HepG2 (cell line): Measurements from ENCODE around the gene MYO1B. TPM values are rescaled to one million over a fixed set of nuclear protein-coding genes. Genes with fewer than 3 reads are reported as not detected.

ENCODE experiments used
- ELF1 ChIP-seq: sonication (generic); formaldehyde crosslinking; IDR thresholded peaks from 2 replicates; pipeline ENCODE4 v1.4.0; 2020; ENCODE audit warnings: missing genetic modification reagents
- EZH2 ChIP-seq: conservative IDR thresholded peaks from 2 replicates; pipeline ENCODE4 v1.6.1; 2012; ENCODE audit warnings: mild to moderate bottlenecking, low read depth, low read length, moderate library complexity
- GABPA ChIP-seq, 2 experiments: IDR thresholded peaks; 2 replicates each; pipeline ENCODE4 v1.6.1; 2011 to 2016; ENCODE audit warnings: low read depth in 2 of 2, low read length in 1 of 2, missing biosample characterization in 1 of 2, missing genetic modification characterization in 1 of 2
- GFI1 ChIP-seq: sonication (generic); formaldehyde crosslinking; IDR thresholded peaks from 2 replicates; pipeline ENCODE4 v1.5.0; 2020; ENCODE audit warnings: missing genetic modification reagents, mild to moderate bottlenecking, borderline replicate concordance
- IRF2 ChIP-seq: IDR thresholded peaks from 2 replicates; pipeline ENCODE4 v1.6.1; 2018; ENCODE audit warnings: missing genetic modification reagents, missing compliant biosample characterization
- MED13 ChIP-seq: sonication (generic); formaldehyde crosslinking; IDR thresholded peaks from 2 replicates; pipeline ENCODE4 v1.5.0; 2020; ENCODE audit warnings: missing genetic modification reagents
- MEIS2 ChIP-seq: sonication (generic); formaldehyde crosslinking; IDR thresholded peaks from 2 replicates; pipeline ENCODE4 v1.9.0; 2021; ENCODE audit warnings: mild to moderate bottlenecking, missing genetic modification reagents
- MZF1 ChIP-seq: sonication (generic); formaldehyde crosslinking; IDR thresholded peaks from 2 replicates; pipeline ENCODE4 v1.8.1; 2023; ENCODE audit warnings: mild to moderate bottlenecking, missing genetic modification reagents, borderline replicate concordance
- THAP11 ChIP-seq: IDR thresholded peaks from 2 replicates; pipeline ENCODE4 v1.6.1; 2016; ENCODE audit warnings: missing biosample characterization, missing genetic modification reagents
- ZMYM4 ChIP-seq: sonication (generic); formaldehyde crosslinking; IDR thresholded peaks from 2 replicates; pipeline ENCODE4 v1.8.1; 2023; ENCODE audit warnings: mild to moderate bottlenecking, missing genetic modification reagents
- ZNF143 ChIP-seq: sonication (generic); formaldehyde crosslinking; IDR thresholded peaks from 2 replicates; pipeline ENCODE4 v1.4.0; 2020; ENCODE audit warnings: missing genetic modification reagents
- ZNF33B ChIP-seq: sonication (generic); formaldehyde crosslinking; IDR thresholded peaks from 2 replicates; pipeline ENCODE4 v1.5.1; 2020; ENCODE audit warnings: mild to moderate bottlenecking, missing genetic modification reagents
- ZNF350 ChIP-seq: sonication (generic); formaldehyde crosslinking; IDR thresholded peaks from 2 replicates; pipeline ENCODE4 v1.4.0; 2020; ENCODE audit warnings: mild to moderate bottlenecking, low read depth, missing genetic modification reagents, borderline replicate concordance
- ZNF382 ChIP-seq: sonication (generic); formaldehyde crosslinking; IDR thresholded peaks from 2 replicates; pipeline ENCODE4 v1.5.0; 2020; ENCODE audit warnings: missing genetic modification reagents, mild to moderate bottlenecking, borderline replicate concordance
- ZNF446 ChIP-seq: sonication (generic); formaldehyde crosslinking; IDR thresholded peaks from 2 replicates; pipeline ENCODE4 v1.5.0; 2020; ENCODE audit warnings: mild to moderate bottlenecking, missing genetic modification reagents
- ZNF549 ChIP-seq: sonication (generic); formaldehyde crosslinking; IDR thresholded peaks from 2 replicates; pipeline ENCODE4 v1.5.0; 2020; ENCODE audit warnings: missing genetic modification reagents
- ZNF552 ChIP-seq: sonication (generic); formaldehyde crosslinking; IDR thresholded peaks from 2 replicates; pipeline ENCODE4 v1.9.0; 2022; ENCODE audit warnings: missing genetic modification reagents, mild to moderate bottlenecking, borderline replicate concordance
- ZNF781 ChIP-seq: sonication (generic); formaldehyde crosslinking; IDR thresholded peaks from 2 replicates; pipeline ENCODE4 v1.5.1; 2020; ENCODE audit warnings: borderline replicate concordance, mild to moderate bottlenecking, missing genetic modification reagents; ENCODE audit errors: not compliant biosample characterization
- ZNF790 ChIP-seq: sonication (generic); formaldehyde crosslinking; IDR thresholded peaks from 2 replicates; pipeline ENCODE4 v1.8.0; 2022; ENCODE audit warnings: missing genetic modification reagents, mild to moderate bottlenecking, borderline replicate concordance
- ZNF879 ChIP-seq: sonication (generic); formaldehyde crosslinking; IDR thresholded peaks from 2 replicates; pipeline ENCODE4 v1.8.1; 2023; ENCODE audit warnings: missing genetic modification reagents
- ZSCAN12 ChIP-seq: sonication (generic); formaldehyde crosslinking; IDR thresholded peaks from 2 replicates; pipeline ENCODE4 v1.9.0; 2021; ENCODE audit warnings: mild to moderate bottlenecking, missing genetic modification reagents
- polyA plus RNA-seq, 8 experiments: library from polyadenylated mRNA; depleted of rRNA in 3 of 8; stranded (reverse) in 7 of 8; unstranded in 1 of 8; fragments of >200 nt; fragmentation: Illumina TruSeq in 4 of 8; extraction: Trizol in 4 of 8; gene quantifications; 2 replicates each; pipeline versions ENCODE4 v1.2.1 to v1.2.3, GENCODE V29; 2011 to 2016; ENCODE audit warnings: low read depth in 4 of 8, missing spikeins in 1 of 8, mixed read lengths in 1 of 8; ENCODE audit not compliant: insufficient read depth in 1 of 8
- total RNA-seq, 5 experiments: library from RNA; depleted of rRNA; stranded (reverse); fragments of >200 nt; fragmentation: Illumina TruSeq; extraction: Trizol; gene quantifications; 2 replicates each; pipeline ENCODE4 v1.2.3, GENCODE V29; 2016; ENCODE audit warnings: low read depth in 1 of 5
- TF ChIP-seq, protein P1 (sequence below): IDR thresholded peaks from 2 replicates; pipeline ENCODE4 v1.6.1; 2016; ENCODE audit warnings: missing compliant biosample characterization, missing genetic modification reagents, borderline replicate concordance
- TF ChIP-seq, protein P2 (sequence below): sonication (generic); formaldehyde crosslinking; IDR thresholded peaks from 2 replicates; pipeline ENCODE4 v1.5.0; 2020; ENCODE audit warnings: missing genetic modification reagents
- TF ChIP-seq, protein P3 (sequence below): IDR thresholded peaks from 2 replicates; pipeline ENCODE4 v1.6.1; 2018; ENCODE audit warnings: missing genetic modification reagents
- TF ChIP-seq, protein P4 (sequence below), 2 experiments: fragments of 450-650 bp in 1 of 2; sonication (generic) in 1 of 2; formaldehyde crosslinking; IDR thresholded peaks; 2 replicates each; pipeline versions ENCODE4 v1.5.0 to v1.8.0; 2020 to 2022; ENCODE audit warnings: mild to moderate bottlenecking in 1 of 2, missing genetic modification reagents in 1 of 2
- TF ChIP-seq, protein P5 (sequence below): sonication (generic); formaldehyde crosslinking; IDR thresholded peaks from 2 replicates; pipeline ENCODE4 v1.5.0; 2020; ENCODE audit warnings: missing genetic modification reagents

MYO1B gene
- total and polyA plus RNA-seq, 2 of the 13 experiments (the other 11 are each of a cell fraction or from before 2014, with no cell fraction given): 36.9 to 89.8 TPM

DNA sequence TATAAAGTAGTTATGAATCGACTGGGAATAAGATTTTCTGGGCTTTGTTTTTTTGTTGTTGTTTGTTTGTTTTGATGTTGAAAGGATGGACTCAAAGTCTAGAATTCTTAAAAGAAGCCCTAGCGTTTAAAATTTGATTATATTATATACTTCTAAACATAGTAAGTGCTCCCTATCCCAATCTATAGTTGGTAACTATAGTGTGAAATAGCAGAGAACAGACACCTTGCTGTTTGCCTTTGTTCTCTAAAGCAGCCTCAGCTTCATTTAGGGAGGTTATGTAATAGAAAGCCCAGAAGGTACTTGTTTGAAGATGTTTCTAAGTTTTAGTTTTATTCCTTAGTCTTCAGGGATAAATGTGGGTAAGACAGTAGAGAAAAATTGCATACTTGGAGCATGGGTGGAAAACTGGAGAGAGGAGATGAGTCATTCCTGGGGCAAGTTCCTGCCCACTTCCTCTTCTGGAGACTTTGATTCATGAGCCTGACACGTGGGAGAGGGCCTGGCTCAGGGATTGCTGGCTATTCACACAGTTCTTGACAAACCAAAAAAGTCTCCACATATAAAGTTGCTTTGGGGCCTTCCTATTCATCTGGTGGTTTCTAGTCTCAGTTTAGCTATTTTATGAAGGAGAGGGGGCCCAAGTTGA is 131.9 kb downstream of the MYO1B start (continued):
- TF ChIP-seq, protein P1, sequence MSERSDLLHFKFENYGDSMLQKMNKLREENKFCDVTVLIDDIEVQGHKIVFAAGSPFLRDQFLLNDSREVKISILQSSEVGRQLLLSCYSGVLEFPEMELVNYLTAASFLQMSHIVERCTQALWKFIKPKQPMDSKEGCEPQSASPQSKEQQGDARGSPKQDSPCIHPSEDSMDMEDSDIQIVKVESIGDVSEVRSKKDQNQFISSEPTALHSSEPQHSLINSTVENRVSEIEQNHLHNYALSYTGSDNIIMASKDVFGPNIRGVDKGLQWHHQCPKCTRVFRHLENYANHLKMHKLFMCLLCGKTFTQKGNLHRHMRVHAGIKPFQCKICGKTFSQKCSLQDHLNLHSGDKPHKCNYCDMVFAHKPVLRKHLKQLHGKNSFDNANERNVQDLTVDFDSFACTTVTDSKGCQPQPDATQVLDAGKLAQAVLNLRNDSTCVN (CRISPR knock-in tag): peak; percentile 97
- TF ChIP-seq ZNF552 (CRISPR knock-in tag): no peak
- TF ChIP-seq ZNF350 (CRISPR knock-in tag): no peak
- TF ChIP-seq, protein P2, sequence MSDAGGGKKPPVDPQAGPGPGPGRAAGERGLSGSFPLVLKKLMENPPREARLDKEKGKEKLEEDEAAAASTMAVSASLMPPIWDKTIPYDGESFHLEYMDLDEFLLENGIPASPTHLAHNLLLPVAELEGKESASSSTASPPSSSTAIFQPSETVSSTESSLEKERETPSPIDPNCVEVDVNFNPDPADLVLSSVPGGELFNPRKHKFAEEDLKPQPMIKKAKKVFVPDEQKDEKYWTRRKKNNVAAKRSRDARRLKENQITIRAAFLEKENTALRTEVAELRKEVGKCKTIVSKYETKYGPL (CRISPR knock-in tag): no peak; the same call in 1 of the 2 replicates
- TF ChIP-seq EZH2: no peak
- TF ChIP-seq, protein P3, sequence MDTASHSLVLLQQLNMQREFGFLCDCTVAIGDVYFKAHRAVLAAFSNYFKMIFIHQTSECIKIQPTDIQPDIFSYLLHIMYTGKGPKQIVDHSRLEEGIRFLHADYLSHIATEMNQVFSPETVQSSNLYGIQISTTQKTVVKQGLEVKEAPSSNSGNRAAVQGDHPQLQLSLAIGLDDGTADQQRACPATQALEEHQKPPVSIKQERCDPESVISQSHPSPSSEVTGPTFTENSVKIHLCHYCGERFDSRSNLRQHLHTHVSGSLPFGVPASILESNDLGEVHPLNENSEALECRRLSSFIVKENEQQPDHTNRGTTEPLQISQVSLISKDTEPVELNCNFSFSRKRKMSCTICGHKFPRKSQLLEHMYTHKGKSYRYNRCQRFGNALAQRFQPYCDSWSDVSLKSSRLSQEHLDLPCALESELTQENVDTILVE (CRISPR knock-in tag): peak; percentile 91
- no peak for TF ChIP-seq ZNF781 (CRISPR knock-in tag)
- TF ChIP-seq IRF2: peak; percentile 83
- TF ChIP-seq, protein P4, sequence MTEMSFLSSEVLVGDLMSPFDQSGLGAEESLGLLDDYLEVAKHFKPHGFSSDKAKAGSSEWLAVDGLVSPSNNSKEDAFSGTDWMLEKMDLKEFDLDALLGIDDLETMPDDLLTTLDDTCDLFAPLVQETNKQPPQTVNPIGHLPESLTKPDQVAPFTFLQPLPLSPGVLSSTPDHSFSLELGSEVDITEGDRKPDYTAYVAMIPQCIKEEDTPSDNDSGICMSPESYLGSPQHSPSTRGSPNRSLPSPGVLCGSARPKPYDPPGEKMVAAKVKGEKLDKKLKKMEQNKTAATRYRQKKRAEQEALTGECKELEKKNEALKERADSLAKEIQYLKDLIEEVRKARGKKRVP (CRISPR knock-in tag; IDR thresholded peaks at IDR 0.05): peak in 1 of 2 experiments; percentile 53; a peak in 1 of 4 replicates
- TF ChIP-seq GFI1: 0 out of 2 replicates have a peak, but pooled peaks have one; percentile 54
- no peak for TF ChIP-seq ZNF33B (CRISPR knock-in tag)
- TF ChIP-seq, protein P5, sequence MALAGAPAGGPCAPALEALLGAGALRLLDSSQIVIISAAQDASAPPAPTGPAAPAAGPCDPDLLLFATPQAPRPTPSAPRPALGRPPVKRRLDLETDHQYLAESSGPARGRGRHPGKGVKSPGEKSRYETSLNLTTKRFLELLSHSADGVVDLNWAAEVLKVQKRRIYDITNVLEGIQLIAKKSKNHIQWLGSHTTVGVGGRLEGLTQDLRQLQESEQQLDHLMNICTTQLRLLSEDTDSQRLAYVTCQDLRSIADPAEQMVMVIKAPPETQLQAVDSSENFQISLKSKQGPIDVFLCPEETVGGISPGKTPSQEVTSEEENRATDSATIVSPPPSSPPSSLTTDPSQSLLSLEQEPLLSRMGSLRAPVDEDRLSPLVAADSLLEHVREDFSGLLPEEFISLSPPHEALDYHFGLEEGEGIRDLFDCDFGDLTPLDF (CRISPR knock-in tag): no peak
- no peak for TF ChIP-seq ZNF790
- TF ChIP-seq ZNF446 (CRISPR knock-in tag): no peak
- TF ChIP-seq ZNF382: no peak
- no peak for TF ChIP-seq ZNF879 (CRISPR knock-in tag)
- no peak for TF ChIP-seq MZF1
- no peak for TF ChIP-seq MED13 (CRISPR knock-in tag)
- peak; percentile 80; the same call in 1 of the 2 replicates for TF ChIP-seq ZSCAN12 (CRISPR knock-in tag)
- peak; percentile 78 for TF ChIP-seq ZMYM4
- no peak for TF ChIP-seq ZNF549 (CRISPR knock-in tag)
- TF ChIP-seq ELF1 (CRISPR knock-in tag): peak; percentile 81
- TF ChIP-seq GABPA (IDR thresholded peaks at IDR 0.05; ENCODE audit: low read depth, low read length): no peak
- peak; percentile 77 for TF ChIP-seq GABPA (CRISPR knock-in tag; IDR thresholded peaks at IDR 0.05; ENCODE audit: low read depth)
- peak; percentile 93 for TF ChIP-seq MEIS2 (CRISPR knock-in tag)
- no peak for TF ChIP-seq ZNF143
- TF ChIP-seq THAP11 (CRISPR knock-in tag): peak; percentile 39; the same call in 1 of the 2 replicates
